Measurements from ENCODE around the gene ATP2B1.
"Not testable (repeated sequence)": the region's sequence is repeated elsewhere in the genome, so short reads cannot be mapped to it uniquely, and the experiment has no call there.

Gene ATP2B1

DNA sequence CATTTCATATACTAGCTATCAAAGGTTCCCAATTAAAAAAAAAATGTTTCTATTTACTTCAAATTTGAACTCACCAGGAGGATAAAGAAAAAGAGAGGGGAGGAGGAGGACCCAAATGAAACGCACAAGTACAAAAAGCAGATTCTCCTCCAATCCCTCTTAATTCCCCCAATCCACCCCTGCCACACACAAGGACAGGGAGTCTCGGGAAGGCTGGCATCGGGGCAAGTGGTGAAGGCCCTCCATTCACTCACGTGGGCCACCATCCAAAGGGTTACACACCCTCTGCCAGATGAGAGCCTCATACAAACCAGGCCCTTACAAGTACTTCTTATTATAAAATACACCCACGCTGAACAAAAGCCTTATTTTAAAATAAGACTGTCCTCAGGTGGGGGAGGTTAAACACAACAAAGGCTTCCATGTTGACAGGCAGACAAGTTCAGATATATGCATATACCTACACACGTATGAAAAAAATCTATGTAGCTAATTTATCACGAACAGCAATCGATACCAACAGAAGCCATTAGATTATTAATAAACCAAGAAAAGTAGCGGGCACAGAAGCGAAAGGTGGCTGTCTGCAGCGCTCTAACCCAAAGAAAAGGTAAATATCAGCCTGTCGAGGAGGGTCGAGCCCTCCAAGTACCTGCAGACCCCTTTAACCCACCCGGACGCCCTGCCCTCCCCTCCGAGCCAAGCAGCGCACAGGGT is 1.5 kb downstream of the ATP2B1 start:
- H3K27me3 Mint-ChIP-seq: no peaks in the 10 kb centered on the region
- no peaks in the 10 kb centered on the region for H3K9me3 Mint-ChIP-seq
- peaks cover 15 to 21% of the 10 kb centered on the region in 2 donors for H3K36me3 Mint-ChIP-seq
- H3K27ac Mint-ChIP-seq: peak overlapping the region; percentile 96
- no peak for DNase-seq
- ATAC-seq (replicated peaks): no peak
- H3K4me3 Mint-ChIP-seq: peak overlapping the region; percentile 91
- peaks cover 14 to 38% of the 10 kb centered on the region in 2 donors for H3K4me1 Mint-ChIP-seq

GRCh38 chr12:89706551-89706950 is 2.1 kb downstream of the ATP2B1 start:
- Mint-ChIP-seq H3K27ac (peak overlapping the region; percentile 96), H3K4me1 (peaks cover 14 to 42% of the 10 kb centered on the region in 2 donors), H3K36me3 (peaks cover 17 to 21% of the 10 kb centered on the region in 2 donors), H3K4me3 (peak overlapping the region; percentile 91), H3K27me3 (no peaks in the 10 kb centered on the region), H3K9me3 (no peaks in the 10 kb centered on the region)
- ATAC-seq (replicated peaks) (no peak), DNase-seq (no peak)

DNA sequence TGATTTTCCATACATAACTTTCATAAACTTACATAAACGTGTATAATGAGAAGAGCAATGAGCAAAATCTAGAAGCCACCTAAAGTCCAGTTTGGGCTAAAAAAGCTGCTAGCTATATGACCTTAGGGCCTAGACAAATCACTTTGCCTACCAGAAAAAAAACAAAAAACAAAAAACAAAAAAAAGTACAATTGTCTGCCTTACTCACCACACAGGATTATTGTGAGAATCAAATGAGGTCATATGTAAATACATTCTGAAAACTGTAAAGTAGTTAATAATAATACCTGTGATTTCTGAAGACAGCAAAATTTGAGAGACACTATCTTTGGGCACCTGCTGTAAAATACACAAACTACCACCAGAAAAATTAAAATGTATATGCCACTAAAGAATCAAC is 4.2 kb downstream of the ATP2B1 start:
- Mint-ChIP-seq H3K9me3 (no peaks in the 10 kb centered on the region), H3K4me1 (peaks cover 20 to 62% of the 10 kb centered on the region in 2 donors), H3K27me3 (no peaks in the 10 kb centered on the region), H3K27ac (peak overlapping the region; percentile 25), H3K36me3 (peaks cover 22 to 24% of the 10 kb centered on the region in 2 donors), H3K4me3 (peak overlapping the region in 1 of 2 donors; percentile 4)
- DNase-seq (no peak), ATAC-seq (replicated peaks) (no peak)

GRCh38 chr12:89703768-89704167 is 4.9 kb downstream of the ATP2B1 start:
- H3K9me3 Mint-ChIP-seq: no peaks in the 10 kb centered on the region
- ATAC-seq (replicated peaks): no peak
- H3K4me3 Mint-ChIP-seq: peak overlapping the region in 1 of 2 donors; percentile 30
- no peak for DNase-seq
- peaks cover 21 to 69% of the 10 kb centered on the region in 2 donors for H3K4me1 Mint-ChIP-seq
- H3K36me3 Mint-ChIP-seq: peaks cover 25 to 28% of the 10 kb centered on the region in 2 donors
- no peaks in the 10 kb centered on the region for H3K27me3 Mint-ChIP-seq
- no peak overlapping the region for H3K27ac Mint-ChIP-seq

DNA sequence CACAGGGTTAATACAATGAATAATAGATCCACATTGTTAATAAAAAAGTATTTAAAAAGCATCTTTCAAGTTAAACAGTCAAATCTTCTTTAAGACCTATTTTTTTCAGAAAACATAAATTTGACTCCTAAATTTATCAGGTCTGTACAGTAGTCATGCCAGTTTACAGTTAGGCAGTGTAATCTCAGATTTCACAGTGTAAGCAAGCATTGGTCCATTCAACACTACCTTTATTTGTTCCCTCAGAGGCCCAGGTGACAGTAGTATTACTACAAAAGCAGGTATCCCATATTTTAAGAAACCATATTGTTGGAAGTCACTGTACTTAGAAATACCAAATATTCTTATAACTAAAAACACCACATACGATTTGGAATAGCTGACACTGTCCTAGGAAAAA is 6.1 kb downstream of the ATP2B1 start:
- H3K27me3 Mint-ChIP-seq: no peaks in the 10 kb centered on the region
- peaks cover 29 to 36% of the 10 kb centered on the region in 2 donors for H3K36me3 Mint-ChIP-seq
- H3K4me3 Mint-ChIP-seq: no peak overlapping the region
- no peak for ATAC-seq (replicated peaks)
- H3K4me1 Mint-ChIP-seq: peaks cover 32 to 82% of the 10 kb centered on the region in 2 donors
- no peak for DNase-seq
- no peak overlapping the region for H3K27ac Mint-ChIP-seq
- no peaks in the 10 kb centered on the region for H3K9me3 Mint-ChIP-seq

GRCh38 chr12:89701606-89702206 is 6.9 kb downstream of the ATP2B1 start:
- H3K27ac Mint-ChIP-seq: no peak overlapping the region
- no peak overlapping the region for H3K4me3 Mint-ChIP-seq
- DNase-seq: no peak
- H3K27me3 Mint-ChIP-seq: no peaks in the 10 kb centered on the region
- H3K36me3 Mint-ChIP-seq: peaks cover 29 to 31% of the 10 kb centered on the region in 2 donors
- peaks cover 33 to 86% of the 10 kb centered on the region in 2 donors for H3K4me1 Mint-ChIP-seq
- ATAC-seq (replicated peaks): no peak
- H3K9me3 Mint-ChIP-seq: no peaks in the 10 kb centered on the region

GRCh38 chr12:89700191-89700810 is 8.3 kb downstream of the ATP2B1 start:
- H3K27me3 Mint-ChIP-seq: no peaks in the 10 kb centered on the region
- DNase-seq (no peak), ATAC-seq (replicated peaks) (no peak)
- H3K4me3 Mint-ChIP-seq: no peak overlapping the region
- H3K9me3 Mint-ChIP-seq: no peaks in the 10 kb centered on the region
- H3K27ac Mint-ChIP-seq: no peak overlapping the region
- H3K4me1 Mint-ChIP-seq: peaks cover 33 to 83% of the 10 kb centered on the region in 2 donors
- peaks cover 29 to 34% of the 10 kb centered on the region in 2 donors for H3K36me3 Mint-ChIP-seq

DNA sequence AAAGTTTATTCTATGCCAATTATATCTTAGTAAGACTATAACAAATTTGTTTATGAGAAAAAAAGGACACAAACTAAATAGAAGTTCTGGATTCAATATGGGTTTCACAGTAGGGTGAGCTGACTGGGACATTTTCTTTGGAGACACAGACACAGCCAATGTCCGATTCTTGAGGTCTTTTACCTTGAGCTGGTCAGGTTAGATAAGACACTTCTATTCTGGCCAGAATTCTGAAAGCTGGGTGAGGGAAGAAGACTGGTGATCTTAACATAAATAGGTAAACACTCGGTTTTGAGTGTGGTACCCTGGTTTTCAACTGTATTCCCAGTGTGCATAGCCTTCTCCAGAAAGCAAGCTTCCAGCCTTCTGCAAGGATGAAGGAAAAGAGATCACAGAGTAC is 10.0 kb downstream of the ATP2B1 start:
- Mint-ChIP-seq H3K27ac (no peak overlapping the region), H3K4me1 (peaks cover 42 to 88% of the 10 kb centered on the region in 2 donors), H3K9me3 (no peaks in the 10 kb centered on the region), H3K27me3 (no peaks in the 10 kb centered on the region), H3K36me3 (peaks cover 27 to 42% of the 10 kb centered on the region in 2 donors), H3K4me3 (no peak overlapping the region)
- DNase-seq: no peak
- no peak for ATAC-seq (replicated peaks)

GRCh38 chr12:89697728-89698127 is 10.9 kb downstream of the ATP2B1 start:
- peaks cover 24 to 42% of the 10 kb centered on the region in 2 donors for H3K36me3 Mint-ChIP-seq
- H3K9me3 Mint-ChIP-seq; H3K4me3 Mint-ChIP-seq; DNase-seq; H3K27ac Mint-ChIP-seq; H3K27me3 Mint-ChIP-seq; ATAC-seq (replicated peaks): not testable (repeated sequence)
- peaks cover 43 to 89% of the 10 kb centered on the region in 2 donors for H3K4me1 Mint-ChIP-seq

DNA sequence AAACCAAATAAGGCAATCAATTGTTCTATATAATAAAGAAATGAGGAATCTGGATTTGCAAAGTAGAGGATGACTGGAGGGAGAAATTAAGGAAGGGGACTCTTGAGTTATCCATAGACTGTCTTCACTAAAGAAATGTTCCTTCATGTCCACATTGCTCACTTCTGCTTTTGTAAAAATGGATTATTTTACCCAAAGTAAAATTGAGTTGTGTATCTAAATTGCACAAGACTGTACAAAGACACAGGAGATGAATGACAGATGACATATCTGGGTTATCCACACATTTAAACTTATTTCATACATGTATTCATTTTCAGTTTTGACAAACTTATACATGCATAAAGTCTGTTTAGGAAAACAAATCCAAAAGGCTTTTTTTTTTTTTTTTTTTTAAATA is 11.3 kb downstream of the ATP2B1 start:
- H3K27ac Mint-ChIP-seq: no peak overlapping the region
- ATAC-seq (replicated peaks): no peak
- H3K4me1 Mint-ChIP-seq: peaks cover 43 to 85% of the 10 kb centered on the region in 2 donors
- H3K27me3 Mint-ChIP-seq: no peaks in the 10 kb centered on the region
- DNase-seq: no peak
- no peak overlapping the region for H3K4me3 Mint-ChIP-seq
- H3K9me3 Mint-ChIP-seq: no peaks in the 10 kb centered on the region
- H3K36me3 Mint-ChIP-seq: peaks cover 24 to 42% of the 10 kb centered on the region in 2 donors

DNA sequence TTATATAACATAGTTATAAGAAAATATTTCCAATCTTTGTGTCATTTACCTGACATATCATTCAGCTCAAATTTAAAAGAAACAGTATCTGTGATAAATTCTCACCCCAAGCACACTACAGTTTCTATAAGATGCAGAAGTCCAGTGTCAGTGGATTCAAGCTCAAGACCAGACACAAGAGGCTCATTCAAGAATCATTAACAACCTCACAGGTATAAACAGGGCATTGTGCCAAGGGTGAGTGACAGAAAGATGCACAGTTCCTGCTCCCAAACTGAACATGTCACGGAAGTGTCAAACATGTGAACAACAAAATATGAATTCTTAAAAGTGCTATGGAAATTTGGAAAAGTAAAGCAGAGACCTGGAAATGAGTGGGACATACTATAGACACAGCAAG is 12.8 kb downstream of the ATP2B1 start:
- Mint-ChIP-seq H3K9me3 (no peaks in the 10 kb centered on the region), H3K27ac (no peak overlapping the region), H3K4me1 (peaks cover 42 to 83% of the 10 kb centered on the region in 2 donors), H3K4me3 (peak overlapping the region in 1 of 2 donors; percentile 11), H3K27me3 (no peaks in the 10 kb centered on the region), H3K36me3 (peaks cover 23 to 35% of the 10 kb centered on the region in 2 donors)
- DNase-seq (no peak), ATAC-seq (replicated peaks) (no peak)

- Mint-ChIP-seq H3K4me3 (no peak overlapping the region), H3K27me3 (no peaks in the 10 kb centered on the region), H3K36me3 (peaks cover 20 to 33% of the 10 kb centered on the region in 2 donors), H3K27ac (no peak overlapping the region), H3K9me3 (no peaks in the 10 kb centered on the region), H3K4me1 (peaks cover 43 to 80% of the 10 kb centered on the region in 2 donors)
- ATAC-seq (replicated peaks) (no peak), DNase-seq (no peak)
These were observed 13.5 kb downstream of the ATP2B1 start for GRCh38 chr12:89695100-89695499.

DNA sequence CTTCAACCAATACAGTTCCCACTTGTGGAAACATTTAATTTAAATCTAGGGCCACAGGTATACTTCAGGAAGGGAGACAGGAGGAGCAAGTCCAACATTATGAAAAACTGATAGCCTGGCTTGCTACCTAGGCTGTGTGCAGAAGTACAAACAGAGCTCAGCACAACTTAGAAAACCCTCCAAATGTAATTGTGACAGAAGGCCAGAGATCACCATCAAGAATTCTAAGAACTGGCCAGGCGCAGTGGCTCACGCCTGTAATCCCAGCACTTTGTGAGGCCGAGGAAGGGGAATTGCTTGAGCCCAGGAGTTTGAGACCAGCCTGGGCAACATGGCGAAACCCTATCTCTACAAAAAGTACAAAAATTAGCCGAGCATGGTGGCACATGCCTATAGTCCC is 14.1 kb downstream of the ATP2B1 start:
- Mint-ChIP-seq H3K9me3 (no peaks in the 10 kb centered on the region), H3K4me1 (peaks cover 43 to 77% of the 10 kb centered on the region in 2 donors), H3K27ac (no peak overlapping the region), H3K27me3 (no peaks in the 10 kb centered on the region), H3K4me3 (no peak overlapping the region), H3K36me3 (peaks cover 20 to 32% of the 10 kb centered on the region in 2 donors)
- no peak for ATAC-seq (replicated peaks)
- no peak for DNase-seq

GRCh38 chr12:89693639-89694202 is 14.9 kb downstream of the ATP2B1 start:
- Mint-ChIP-seq H3K4me3 (no peak overlapping the region), H3K27me3 (no peaks in the 10 kb centered on the region), H3K4me1 (peaks cover 45 to 71% of the 10 kb centered on the region in 2 donors), H3K27ac (no peak overlapping the region), H3K9me3 (no peaks in the 10 kb centered on the region), H3K36me3 (peaks cover 17 to 26% of the 10 kb centered on the region in 2 donors)
- DNase-seq (no peak), ATAC-seq (replicated peaks) (no peak)
